MM.1S (cell line): ENCODE results near the gene CHCHD3.

Experiments used
- DNase-seq: peaks from one replicate; pipeline ENCODE4 v3.0.0-alpha.2; 2015
- H2AFZ ChIP-seq: fragments of 300-600 bp; sonication (generic); 2 replicates; pipeline ENCODE4 v1.6.0; 2016; ENCODE audit warnings: antibody characterized with exemption, low read length
- H3F3A ChIP-seq: fragments of 300-600 bp; sonication (generic); 2 replicates; pipeline ENCODE4 v1.6.1; 2016; ENCODE audit warnings: mild to moderate bottlenecking, antibody characterized with exemption, low read length, moderate library complexity, mixed read lengths; ENCODE audit not compliant: insufficient read depth
- H3K27ac ChIP-seq: fragments of 300-600 bp; sonication (generic); 2 replicates; pipeline ENCODE4 v1.5.1; 2016; ENCODE audit warnings: mild to moderate bottlenecking, low read length
- H3K27me3 ChIP-seq: fragments of 300-600 bp; sonication (generic); replicated peaks from 2 replicates; pipeline ENCODE4 v1.6.0; 2016; ENCODE audit warnings: low read length; ENCODE audit not compliant: insufficient read depth
- H3K36me3 ChIP-seq: fragments of 300-600 bp; sonication (generic); replicated peaks from 2 replicates; pipeline ENCODE4 v1.6.1; 2016; ENCODE audit warnings: mild to moderate bottlenecking, low read length, mixed read lengths; ENCODE audit not compliant: insufficient read depth
- H3K4me1 ChIP-seq: fragments of 300-600 bp; sonication (generic); 2 replicates; pipeline ENCODE4 v1.6.1; 2016; ENCODE audit warnings: low read length, mixed read lengths
- H3K4me2 ChIP-seq: fragments of 300-600 bp; sonication (generic); 2 replicates; pipeline ENCODE4 v1.6.0; 2016; ENCODE audit warnings: low read depth, low read length
- H3K4me3 ChIP-seq: fragments of 300-600 bp; sonication (generic); 2 replicates; pipeline ENCODE4 v1.5.1; 2016; ENCODE audit warnings: low read length, mixed read lengths
- H3K79me2 ChIP-seq: fragments of 300-600 bp; sonication (generic); 2 replicates; pipeline ENCODE4 v1.6.1; 2016; ENCODE audit warnings: mixed run types, low read length, mixed read lengths
- H3K9ac ChIP-seq: fragments of 300-600 bp; sonication (generic); 2 replicates; pipeline ENCODE4 v1.6.1; 2016; ENCODE audit warnings: low read length, mixed read lengths
- H3K9me2 ChIP-seq: fragments of 300-600 bp; sonication (generic); replicated peaks from 2 replicates; pipeline ENCODE4 v1.6.1; 2016; ENCODE audit warnings: mild to moderate bottlenecking, low read length, mixed read lengths; ENCODE audit not compliant: insufficient read depth
- H3K9me3 ChIP-seq: fragments of 300-600 bp; sonication (generic); replicated peaks from 2 replicates; pipeline ENCODE4 v1.6.1; 2016; ENCODE audit warnings: mild to moderate bottlenecking, low read length, mixed read lengths; ENCODE audit not compliant: insufficient read depth
- H4K20me1 ChIP-seq: fragments of 300-600 bp; sonication (generic); 2 replicates; pipeline ENCODE4 v1.6.1; 2016; ENCODE audit warnings: mild to moderate bottlenecking, low read length, moderate library complexity, mixed read lengths; ENCODE audit not compliant: insufficient read depth
- CTCF ChIP-seq: fragments of 300-600 bp; sonication (generic); IDR thresholded peaks from 2 replicates; pipeline ENCODE4 v1.5.1; 2016; ENCODE audit warnings: antibody characterized with exemption, low read length, mixed read lengths
- EZH2 ChIP-seq: fragments of 300-600 bp; sonication (generic); optimal IDR thresholded peaks from 2 replicates; pipeline ENCODE3; 2017; ENCODE audit warnings: low read depth, mild to moderate bottlenecking, antibody characterized with exemption, low read length, mixed read lengths
- EZH2phosphoT487 ChIP-seq: fragments of 300-600 bp; sonication (generic); IDR thresholded peaks from 2 replicates; pipeline ENCODE4 v1.6.1; 2018; ENCODE audit warnings: antibody characterized with exemption, low read length

CHCHD3 gene

DNA sequence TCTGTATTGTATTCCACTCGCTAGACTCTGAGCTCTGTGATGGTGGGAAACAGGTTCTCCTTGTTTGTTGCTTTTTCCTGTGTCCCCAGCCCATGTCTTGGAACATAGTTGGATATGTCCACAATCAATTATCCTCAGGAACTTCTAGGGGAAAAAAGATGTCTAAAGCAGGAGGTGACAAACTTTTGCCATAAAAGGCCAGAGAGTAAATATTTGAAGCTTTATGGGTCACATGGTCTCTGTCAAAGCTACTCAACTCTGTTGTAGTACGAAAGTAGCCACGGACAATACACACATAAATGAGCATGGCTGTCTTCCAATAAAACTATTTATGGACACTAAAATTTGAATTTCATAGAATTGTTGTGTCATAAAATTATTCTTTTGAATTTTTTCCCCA lies 220.5 kb downstream of the CHCHD3 start:
- Histone ChIP-seq H3K27ac (no peak overlapping the region), H3K4me2 (no peak overlapping the region), H3K79me2 (0 out of 2 replicates have a peak, but pooled peaks cover 7% of the 10 kb centered on the region), H3K9me2 (no peaks in the 10 kb centered on the region), H4K20me1 (no peaks in the 10 kb centered on the region), H3K9me3 (no peaks in the 10 kb centered on the region), H3K36me3 (no peaks in the 10 kb centered on the region), H3K27me3 (no peaks in the 10 kb centered on the region), H3K4me1 (no peaks in the 10 kb centered on the region), H2AFZ (no peak overlapping the region), H3K4me3 (no peak overlapping the region), H3F3A (no peaks in the 10 kb centered on the region), H3K9ac (no peak overlapping the region)
- TF ChIP-seq CTCF (no peak), EZH2phosphoT487 (no peak), EZH2 (no peak)
- no peak for DNase-seq

- Histone ChIP-seq H3K4me3 (no peak overlapping the region), H3K36me3 (no peaks in the 10 kb centered on the region), H3K79me2 (no peaks in the 10 kb centered on the region), H3K4me2 (no peak overlapping the region), H4K20me1 (no peaks in the 10 kb centered on the region), H2AFZ (no peak overlapping the region), H3F3A (no peaks in the 10 kb centered on the region), H3K9me2 (no peaks in the 10 kb centered on the region), H3K9ac (no peak overlapping the region), H3K27me3 (no peaks in the 10 kb centered on the region), H3K9me3 (no peaks in the 10 kb centered on the region), H3K27ac (no peak overlapping the region), H3K4me1 (no peaks in the 10 kb centered on the region)
- TF ChIP-seq EZH2phosphoT487 (no peak), CTCF (no peak), EZH2 (no peak)
- no peak for DNase-seq
Measured at GRCh38 chr7:132859199-132859598, 222.7 kb downstream of the CHCHD3 start.

- H3K9me2 ChIP-seq: no peaks in the 10 kb centered on the region
- H3K27me3 ChIP-seq: no peaks in the 10 kb centered on the region
- no peaks in the 10 kb centered on the region for H3K79me2 ChIP-seq
- H3F3A ChIP-seq: no peaks in the 10 kb centered on the region
- no peaks in the 10 kb centered on the region for H3K9me3 ChIP-seq
- no peaks in the 10 kb centered on the region for H3K36me3 ChIP-seq
- TF ChIP-seq EZH2phosphoT487 (no peak), CTCF (no peak)
- H3K4me3 ChIP-seq: no peak overlapping the region
- H3K27ac ChIP-seq: no peak overlapping the region
- no peak overlapping the region for H3K9ac ChIP-seq
- no peak for DNase-seq
- no peak overlapping the region for H2AFZ ChIP-seq
- no peaks in the 10 kb centered on the region for H4K20me1 ChIP-seq
- no peaks in the 10 kb centered on the region for H3K4me1 ChIP-seq
- no peak overlapping the region for H3K4me2 ChIP-seq
Measured at GRCh38 chr7:132858760-132859159, 223.1 kb downstream of the CHCHD3 start.

DNA sequence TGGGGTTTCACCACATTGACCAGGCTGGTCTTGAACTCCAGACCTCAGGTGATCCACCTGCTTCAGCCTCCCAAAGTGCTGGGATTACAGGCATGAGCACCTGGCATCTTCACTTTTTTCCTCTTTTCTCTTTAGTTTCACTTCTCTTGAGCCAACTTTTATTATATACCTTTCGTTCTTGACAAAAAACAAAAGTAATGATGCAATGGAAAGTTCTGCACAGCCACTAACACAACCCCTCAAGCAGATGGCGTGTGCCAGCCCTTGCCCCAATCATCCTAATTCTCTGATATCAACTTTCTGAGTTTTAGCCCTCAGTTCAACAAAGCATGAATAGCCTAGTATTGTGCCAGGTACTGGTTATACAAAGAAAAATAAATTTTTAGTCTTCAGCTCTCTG lies 223.6 kb downstream of the CHCHD3 start:
- Histone ChIP-seq H3K4me3 (no peak overlapping the region), H3K79me2 (no peaks in the 10 kb centered on the region), H3K9ac (no peak overlapping the region), H3K9me2 (no peaks in the 10 kb centered on the region), H4K20me1 (no peaks in the 10 kb centered on the region), H3K4me2 (no peak overlapping the region), H3K4me1 (no peaks in the 10 kb centered on the region), H3K27ac (no peak overlapping the region), H3K36me3 (no peaks in the 10 kb centered on the region), H3F3A (no peaks in the 10 kb centered on the region), H2AFZ (no peak overlapping the region), H3K27me3 (no peaks in the 10 kb centered on the region), H3K9me3 (no peaks in the 10 kb centered on the region)
- TF ChIP-seq EZH2phosphoT487: no peak
- no peak for TF ChIP-seq CTCF
- no peak for TF ChIP-seq EZH2
- no peak for DNase-seq
